IMR-90 (cell line): ENCODE data around the gene KCTD11. TPM values are rescaled to one million over a fixed set of nuclear protein-coding genes. Genes with fewer than 3 reads are reported as not detected.

ENCODE experiments used
- ATAC-seq: fragments of 200-7000 bp; cut with Tn5 transposase; 2 replicates; pipeline ENCODE4 v1.9.1; 2020; ENCODE audit warnings: low read depth, mild to moderate bottlenecking, moderate library complexity
- BruUV-seq: library from RNA; stranded (reverse); fragments of 400-500 nt; replicated peaks from 2 replicates; lab custom pipeline; 2021; lab: Mats Ljungman, UMichigan
- CTCF ChIA-PET: fragments of 300-600 bp; formaldehyde crosslinking; extraction: SDS; loops from one replicate; lab custom pipeline; 2021; ENCODE audit warnings: antibody characterized with exemption; lab: Yijun Ruan, JAX
- POLR2A ChIA-PET: fragments of 300-600 bp; sonication (Branson Sonifier 250); formaldehyde crosslinking; loops from one replicate; lab custom pipeline; 2022; ENCODE audit warnings: antibody characterized with exemption; ENCODE audit not compliant: unreplicated experiment; lab: Charles Lee
- DNase-seq: peaks from one replicate; pipeline ENCODE4 v3.0.0; 2013
- H2AFZ ChIP-seq: replicated peaks from 2 replicates; pipeline ENCODE3; 2013; ENCODE audit warnings: low read length, mild to moderate bottlenecking; ENCODE audit not compliant: poor library complexity
- H2AK5ac ChIP-seq: 2 replicates; pipeline ENCODE4 v1.6.1; 2013; ENCODE audit warnings: low read depth, low read length, inconsistent platforms
- H2AK9ac ChIP-seq: replicated peaks from 2 replicates; pipeline ENCODE3; 2013; ENCODE audit warnings: mild to moderate bottlenecking, low read depth, low read length, moderate library complexity; ENCODE audit not compliant: poor library complexity
- H2BK120ac ChIP-seq: 2 replicates; pipeline ENCODE4 v1.6.1; 2013; ENCODE audit warnings: low read depth, low read length, inconsistent platforms
- H2BK15ac ChIP-seq: 3 replicates; pipeline ENCODE4 v1.6.1; 2013; ENCODE audit warnings: low read depth, low read length, inconsistent platforms
- H2BK20ac ChIP-seq: 2 replicates; pipeline ENCODE4 v1.6.1; 2013; ENCODE audit warnings: low read depth, mild to moderate bottlenecking, inconsistent platforms, low read length, moderate library complexity
- H2BK5ac ChIP-seq: 2 replicates; pipeline ENCODE4 v1.6.1; 2013; ENCODE audit warnings: mild to moderate bottlenecking, low read depth, low read length, inconsistent platforms; ENCODE audit not compliant: poor library complexity, severe bottlenecking
- H3K14ac ChIP-seq: replicated peaks from 2 replicates; pipeline ENCODE4 v1.6.1; 2013; ENCODE audit warnings: low read depth, low read length, inconsistent platforms
- H3K18ac ChIP-seq: 2 replicates; pipeline ENCODE4 v1.6.1; 2013; ENCODE audit warnings: low read depth, low read length, control low read depth
- H3K23ac ChIP-seq: 2 replicates; pipeline ENCODE4 v1.6.1; 2013; ENCODE audit warnings: low read depth, low read length, inconsistent platforms
- H3K27ac ChIP-seq: 2 replicates; pipeline ENCODE4 v1.5.1; 2013; ENCODE audit warnings: mild to moderate bottlenecking, control low read depth, low read length; ENCODE audit not compliant: insufficient read depth
- H3K27me3 ChIP-seq: 2 replicates; pipeline ENCODE4 v1.6.1; 2013; ENCODE audit warnings: low read length; ENCODE audit not compliant: control insufficient read depth, insufficient read depth
- H3K36me3 ChIP-seq: 2 replicates; pipeline ENCODE4 v1.6.1; 2013; ENCODE audit warnings: low read length, mixed read lengths; ENCODE audit not compliant: control insufficient read depth, insufficient read depth
- H3K4ac ChIP-seq: 2 replicates; pipeline ENCODE4 v1.6.1; 2013; ENCODE audit warnings: low read depth, low read length, inconsistent platforms
- H3K4me1 ChIP-seq: 2 replicates; pipeline ENCODE4 v1.6.1; 2013; ENCODE audit warnings: low read length, mixed read lengths; ENCODE audit not compliant: control insufficient read depth, insufficient read depth
- H3K4me2 ChIP-seq: 2 replicates; pipeline ENCODE4 v1.6.1; 2013; ENCODE audit warnings: low read depth, mild to moderate bottlenecking, control low read depth, low read length, moderate library complexity
- H3K4me3 ChIP-seq: 2 replicates; pipeline ENCODE4 v1.5.1; 2013; ENCODE audit warnings: low read depth, mild to moderate bottlenecking, control low read depth, low read length, moderate library complexity; ENCODE audit not compliant: insufficient read depth
- H3K56ac ChIP-seq: 2 replicates; pipeline ENCODE4 v1.6.1; 2013; ENCODE audit warnings: low read length, inconsistent platforms; ENCODE audit not compliant: insufficient read depth; ENCODE audit errors: extremely low read depth
- H3K79me1 ChIP-seq, 2 experiments: 2 replicates each; pipeline ENCODE4 v1.6.1; 2013; ENCODE audit warnings: low read length in 2 of 2, inconsistent platforms in 1 of 2, low read depth in 1 of 2
- H3K9ac ChIP-seq: 2 replicates; pipeline ENCODE4 v1.6.1; 2013; ENCODE audit warnings: low read depth, low read length, control low read depth
- H3K9me1 ChIP-seq: 2 replicates; pipeline ENCODE4 v1.6.1; 2013; ENCODE audit warnings: low read length, inconsistent platforms; ENCODE audit not compliant: insufficient read depth
- H3K9me3 ChIP-seq: 2 replicates; pipeline ENCODE4 v1.6.1; 2013; ENCODE audit warnings: low read length; ENCODE audit not compliant: control insufficient read depth, insufficient read depth
- H4K20me1 ChIP-seq: 2 replicates; pipeline ENCODE4 v1.6.1; 2013; ENCODE audit warnings: low read length, inconsistent platforms; ENCODE audit not compliant: insufficient read depth
- H4K5ac ChIP-seq: 2 replicates; pipeline ENCODE4 v1.6.1; 2013; ENCODE audit warnings: mild to moderate bottlenecking, low read depth, low read length, control low read depth
- H4K8ac ChIP-seq, 2 experiments: 2 replicates each; pipeline ENCODE4 v1.6.1; 2013; ENCODE audit warnings: low read depth in 2 of 2, low read length in 2 of 2, control low read depth in 1 of 2, inconsistent platforms in 1 of 2
- H4K91ac ChIP-seq: 2 replicates; pipeline ENCODE4 v1.6.1; 2013; ENCODE audit warnings: low read depth, low read length, inconsistent platforms; ENCODE audit not compliant: insufficient read depth
- CTCF ChIP-seq: conservative IDR thresholded peaks from 2 replicates; pipeline ENCODE4 v1.5.1; 2012; ENCODE audit warnings: mild to moderate bottlenecking, low read depth, low read length, improper control_type of control experiment
- FOS ChIP-seq: fragments of 150-350 bp; IDR thresholded peaks from 2 replicates; pipeline ENCODE4 v1.6.1; 2016; ENCODE audit warnings: low read depth, low read length
- MAFK ChIP-seq: IDR thresholded peaks from 2 replicates; pipeline ENCODE4 v1.6.1; 2012; ENCODE audit warnings: low read depth, low read length, improper control_type of control experiment
- MAZ ChIP-seq: IDR thresholded peaks from 2 replicates; pipeline ENCODE4 v1.6.1; 2012; ENCODE audit warnings: low read depth, mild to moderate bottlenecking, low read length, improper control_type of control experiment, moderate library complexity, borderline replicate concordance
- RAD21 ChIP-seq: IDR thresholded peaks from 2 replicates; pipeline ENCODE4 v1.6.1; 2012; ENCODE audit warnings: low read length, improper control_type of control experiment
- WGBS, 2 experiments: methylation state at CpG; one replicate each; pipeline versions ENCODE4 v1.1.5 to v1.1.7; 2013; ENCODE audit warnings: missing lambda C conversion rate in 2 of 2; ENCODE audit not compliant: insufficient read length in 1 of 2; ENCODE audit errors: extremely low coverage in 2 of 2; 5-methylcytosine and 5-hydroxymethylcytosine counted together
- dilution Hi-C: fragments of 300-500 bp; cut with HindIII; formaldehyde crosslinking; loops from one replicate; pipeline ENCODE4 v1.14.3; 2018; ENCODE audit warnings: low sequenced_read_pairs; ENCODE audit not compliant: unreplicated experiment
- in situ Hi-C: fragments of 300-500 bp; cut with MboI; formaldehyde crosslinking; loops from 3 replicates; pipeline ENCODE4 v1.14.3; 2019; ENCODE audit warnings: low sequenced_read_pairs, inconsistent platforms, mixed read lengths
- intact Hi-C: fragments of 100-400 bp; cut with micrococcal nuclease; formaldehyde crosslinking; loops from 2 replicates; pipeline ENCODE4 v1.10.0; 2022
- polyA plus RNA-seq, 3 experiments: library from polyadenylated mRNA; depleted of rRNA; stranded (reverse); fragments of >200 nt; gene quantifications; 2 replicates each; pipeline ENCODE4 v1.2.3, GENCODE V29; 2012; ENCODE audit warnings: low replicate concordance in 1 of 3
- total RNA-seq: library from RNA; depleted of rRNA; stranded (reverse); fragments of >200 nt; gene quantifications from 2 replicates; pipeline ENCODE4 v1.2.3, GENCODE V29; 2012
- TF ChIP-seq, protein P1 (sequence below): fragments of 150-350 bp; IDR thresholded peaks from 2 replicates; pipeline ENCODE4 v1.6.1; 2016; ENCODE audit warnings: low read depth, mild to moderate bottlenecking, low read length, moderate library complexity, borderline replicate concordance

Gene KCTD11
- total and polyA plus RNA-seq, 2 of the 4 experiments (the other 2 are of a cell fraction) = 10.8 to 16.4 TPM

DNA sequence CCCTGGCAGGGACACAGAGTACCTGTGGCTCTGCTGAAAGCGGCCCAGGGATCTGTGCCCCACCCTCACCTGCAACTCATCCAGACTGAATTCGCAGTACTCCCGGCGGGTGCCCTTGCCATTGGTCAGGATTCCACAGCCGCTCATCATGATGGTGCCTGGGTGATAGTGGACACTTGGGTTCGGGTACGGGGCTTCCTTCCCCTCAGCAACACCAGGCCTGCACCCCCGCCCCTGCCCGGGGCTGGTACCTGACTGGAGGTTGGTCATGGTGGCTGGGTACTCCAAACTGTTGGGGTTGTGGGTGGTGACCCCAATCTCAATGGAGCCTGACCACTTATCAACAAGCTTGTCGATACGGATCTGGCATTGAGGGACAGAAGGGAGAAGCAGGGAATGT, 25.8 kb upstream of the KCTD11 start:
- Histone ChIP-seq H4K8ac (no peak overlapping the region), H3K4me1 (peaks cover 5% of the 10 kb centered on the region; the same call in 1 of the 2 replicates), H3K14ac (no peak overlapping the region), H3K9ac (no peak overlapping the region), H3K27ac (no peak overlapping the region), H3K79me1 (peaks cover 10 to 29% of the 10 kb centered on the region in 2 experiments; a peak in 3 of 4 replicates), H3K9me3 (no peaks in the 10 kb centered on the region), H2BK120ac (no peak overlapping the region), H3K27me3 (no peaks in the 10 kb centered on the region), H3K23ac (no peak overlapping the region), H3K36me3 (peaks cover 45% of the 10 kb centered on the region), H3K18ac (no peak overlapping the region), H4K20me1 (peaks cover 7% of the 10 kb centered on the region), H3K9me1 (peaks cover 6% of the 10 kb centered on the region; the same call in 1 of the 2 replicates), H3K4me2 (no peak overlapping the region), H2BK15ac (no peak overlapping the region), H2AFZ (no peak overlapping the region), H2AK9ac (no peak overlapping the region), H3K56ac (no peak overlapping the region), H3K4ac (no peak overlapping the region), H4K5ac (no peak overlapping the region), H2AK5ac (no peak overlapping the region), H2BK20ac (no peak overlapping the region), H2BK5ac (no peak overlapping the region), H3K4me3 (no peak overlapping the region), H4K91ac (no peak overlapping the region)
- BruUV-seq = no TSS peak
- TF ChIP-seq CTCF (no peak), RAD21 (no peak), MAFK (no peak), MAZ (no peak), FOS (no peak)
- TF ChIP-seq, protein P1, sequence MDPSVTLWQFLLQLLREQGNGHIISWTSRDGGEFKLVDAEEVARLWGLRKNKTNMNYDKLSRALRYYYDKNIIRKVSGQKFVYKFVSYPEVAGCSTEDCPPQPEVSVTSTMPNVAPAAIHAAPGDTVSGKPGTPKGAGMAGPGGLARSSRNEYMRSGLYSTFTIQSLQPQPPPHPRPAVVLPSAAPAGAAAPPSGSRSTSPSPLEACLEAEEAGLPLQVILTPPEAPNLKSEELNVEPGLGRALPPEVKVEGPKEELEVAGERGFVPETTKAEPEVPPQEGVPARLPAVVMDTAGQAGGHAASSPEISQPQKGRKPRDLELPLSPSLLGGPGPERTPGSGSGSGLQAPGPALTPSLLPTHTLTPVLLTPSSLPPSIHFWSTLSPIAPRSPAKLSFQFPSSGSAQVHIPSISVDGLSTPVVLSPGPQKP = no peak
- ChIA-PET CTCF (no interaction called here), POLR2A (no interaction called here)
- no peak for DNase-seq
- dilution Hi-C loops = no loop called here
- in situ Hi-C loops = no loop called here
- no CpG with 5 or more reads among the region's 11 CpGs for WGBS, 2 experiments
- intact Hi-C loops = loop anchor here (10.0 kb wide), 1 partner anchor 239 kb away; the partner anchor contains the start of gene SENP3
- no peak for ATAC-seq
